ENCODE data around the gene NCR1. TPM values are rescaled to one million over a fixed set of nuclear protein-coding genes. Genes with fewer than 3 reads are reported as not detected.

NCR1 gene
- total and polyA plus RNA-seq, 2 donors (not counting 1 experiment from before 2014, with no cell fraction given) = 2.4 TPM; not detected in 1

DNA sequence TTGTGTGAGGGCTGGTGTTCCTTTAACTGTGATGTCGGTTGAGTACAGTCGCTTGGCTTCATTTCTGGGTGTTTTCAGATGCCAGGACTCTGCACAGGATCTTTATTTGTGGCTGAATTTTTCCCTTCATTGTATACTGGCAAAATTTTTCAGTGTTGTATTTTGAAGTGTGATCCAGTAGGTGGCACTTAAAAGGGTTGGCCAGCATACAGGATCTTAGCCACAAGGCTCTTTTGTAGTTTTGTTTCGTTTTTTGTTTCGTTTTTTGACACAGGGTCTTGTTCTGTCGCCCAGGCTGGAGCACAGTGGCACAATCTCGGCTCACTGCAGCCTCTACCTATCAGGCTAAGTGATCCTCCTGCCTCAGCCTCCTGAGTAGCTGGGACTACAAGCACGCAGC lies 23.2 kb upstream of the NCR1 start:
- Histone ChIP-seq H3K4me2 (replicated peaks; ENCODE audit: low read depth, low read length, poor library complexity, severe bottlenecking) (peak overlapping the region; percentile 24), H3K27ac (ENCODE audit: low read length in 2 of 2) (no peak overlapping the region), H2AFZ (ENCODE audit: insufficient read depth, low read depth, low read length, poor library complexity, severe bottlenecking) (peak overlapping the region; percentile 40), H3K36me3 (replicated peaks in 1 of 2; ENCODE audit: control extremely low read depth in 1 of 2, control insufficient read depth in 1 of 2, extremely low read depth in 1 of 2, insufficient read depth in 2 of 2, low read length in 1 of 2) (no peaks in the 10 kb centered on the region), H3K79me2 (ENCODE audit: control insufficient read depth, insufficient read depth, low read length) (no peaks in the 10 kb centered on the region), H3K9me3 (ENCODE audit: control extremely low read depth in 1 of 3, control insufficient read depth in 2 of 3, insufficient read depth in 1 of 3, low read length in 2 of 3) (peaks cover 0 to 12% (median 0%) of the 10 kb centered on the region in 3 donors), H3K27me3 (replicated peaks in 1 of 4; ENCODE audit: control extremely low read depth in 1 of 4, control insufficient read depth in 3 of 4, insufficient read depth in 4 of 4, low read length in 3 of 4) (peaks cover 0 to 23% (median 6%) of the 10 kb centered on the region in 4 experiments), H4K20me1 (ENCODE audit: control insufficient read depth, insufficient read depth, low read length, poor library complexity, severe bottlenecking) (no peaks in the 10 kb centered on the region), H3K4me3 (ENCODE audit: control extremely low read depth in 1 of 5, extremely low read depth in 1 of 5, insufficient read depth in 1 of 5, low read depth in 2 of 5, low read length in 4 of 5) (no peak overlapping the region), H3K4me1 (ENCODE audit: control insufficient read depth in 2 of 2, insufficient read depth in 2 of 2, low read length in 2 of 2) (peaks cover 0 to 3% of the 10 kb centered on the region in 2 donors), H3K9ac (ENCODE audit: low read length) (no peak overlapping the region)
- Mint-ChIP-seq H3K4me1 (no peaks in the 10 kb centered on the region), H3K27me3 (peaks cover 30% of the 10 kb centered on the region), H3K9me3 (ENCODE audit: insufficient read depth) (no peaks in the 10 kb centered on the region), H3K4me3 (no peak overlapping the region), H3K27ac (no peak overlapping the region)
- no peak for ATAC-seq (ENCODE audit: low read depth)
- POLR2A ChIA-PET = no interaction called here
- 31% methylated on average over 6 of the region's 7 CpGs for WGBS (ENCODE audit: insufficient coverage)
- TF ChIP-seq, protein P1, sequence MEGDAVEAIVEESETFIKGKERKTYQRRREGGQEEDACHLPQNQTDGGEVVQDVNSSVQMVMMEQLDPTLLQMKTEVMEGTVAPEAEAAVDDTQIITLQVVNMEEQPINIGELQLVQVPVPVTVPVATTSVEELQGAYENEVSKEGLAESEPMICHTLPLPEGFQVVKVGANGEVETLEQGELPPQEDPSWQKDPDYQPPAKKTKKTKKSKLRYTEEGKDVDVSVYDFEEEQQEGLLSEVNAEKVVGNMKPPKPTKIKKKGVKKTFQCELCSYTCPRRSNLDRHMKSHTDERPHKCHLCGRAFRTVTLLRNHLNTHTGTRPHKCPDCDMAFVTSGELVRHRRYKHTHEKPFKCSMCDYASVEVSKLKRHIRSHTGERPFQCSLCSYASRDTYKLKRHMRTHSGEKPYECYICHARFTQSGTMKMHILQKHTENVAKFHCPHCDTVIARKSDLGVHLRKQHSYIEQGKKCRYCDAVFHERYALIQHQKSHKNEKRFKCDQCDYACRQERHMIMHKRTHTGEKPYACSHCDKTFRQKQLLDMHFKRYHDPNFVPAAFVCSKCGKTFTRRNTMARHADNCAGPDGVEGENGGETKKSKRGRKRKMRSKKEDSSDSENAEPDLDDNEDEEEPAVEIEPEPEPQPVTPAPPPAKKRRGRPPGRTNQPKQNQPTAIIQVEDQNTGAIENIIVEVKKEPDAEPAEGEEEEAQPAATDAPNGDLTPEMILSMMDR (IDR thresholded peaks at IDR 0.05) = no peak
- no peak for TF ChIP-seq EZH2 (IDR thresholded peaks at IDR 0.05; ENCODE audit: borderline replicate concordance, insufficient read depth, low read depth, low read length, poor library complexity, severe bottlenecking)
- intact Hi-C loops (cut with micrococcal nuclease) = no loop called here
- CTCF ChIA-PET = no interaction called here
- peak; percentile 13 for DNase-seq

- ATAC-seq (ENCODE audit: low read depth) (no peak), DNase-seq (no peak)
- Histone ChIP-seq H3K9ac (ENCODE audit: low read length) (no peak overlapping the region), H3K27me3 (replicated peaks in 1 of 4; ENCODE audit: control extremely low read depth in 1 of 4, control insufficient read depth in 3 of 4, insufficient read depth in 4 of 4, low read length in 3 of 4) (peaks cover 0 to 23% (median 6%) of the 10 kb centered on the region in 4 experiments), H3K79me2 (ENCODE audit: control insufficient read depth, insufficient read depth, low read length) (no peaks in the 10 kb centered on the region), H3K27ac (ENCODE audit: low read length in 2 of 2) (no peak overlapping the region), H3K4me2 (replicated peaks; ENCODE audit: low read depth, low read length, poor library complexity, severe bottlenecking) (peak overlapping the region; percentile 24), H3K36me3 (replicated peaks in 1 of 2; ENCODE audit: control extremely low read depth in 1 of 2, control insufficient read depth in 1 of 2, extremely low read depth in 1 of 2, insufficient read depth in 2 of 2, low read length in 1 of 2) (no peaks in the 10 kb centered on the region), H3K4me1 (ENCODE audit: control insufficient read depth in 2 of 2, insufficient read depth in 2 of 2, low read length in 2 of 2) (peaks cover 0 to 3% of the 10 kb centered on the region in 2 donors), H2AFZ (ENCODE audit: insufficient read depth, low read depth, low read length, poor library complexity, severe bottlenecking) (peak overlapping the region; percentile 40), H4K20me1 (ENCODE audit: control insufficient read depth, insufficient read depth, low read length, poor library complexity, severe bottlenecking) (no peaks in the 10 kb centered on the region), H3K4me3 (ENCODE audit: control extremely low read depth in 1 of 5, extremely low read depth in 1 of 5, insufficient read depth in 1 of 5, low read depth in 2 of 5, low read length in 4 of 5) (no peak overlapping the region), H3K9me3 (ENCODE audit: control extremely low read depth in 1 of 3, control insufficient read depth in 2 of 3, insufficient read depth in 1 of 3, low read length in 2 of 3) (peaks cover 0 to 12% (median 0%) of the 10 kb centered on the region in 3 donors)
- intact Hi-C loops (cut with micrococcal nuclease) = no loop called here
- ChIA-PET POLR2A (no interaction called here), CTCF (no interaction called here)
- Mint-ChIP-seq H3K9me3 (ENCODE audit: insufficient read depth) (no peaks in the 10 kb centered on the region), H3K27ac (no peak overlapping the region), H3K27me3 (peaks cover 27% of the 10 kb centered on the region), H3K4me3 (no peak overlapping the region), H3K4me1 (no peaks in the 10 kb centered on the region)
- TF ChIP-seq, protein P1 (IDR thresholded peaks at IDR 0.05) = no peak
- no peak for TF ChIP-seq EZH2 (IDR thresholded peaks at IDR 0.05; ENCODE audit: borderline replicate concordance, insufficient read depth, low read depth, low read length, poor library complexity, severe bottlenecking)
- WGBS (ENCODE audit: insufficient coverage) = 81% methylated on average over 8 of the region's 9 CpGs
Observed at GRCh38 chr19:54883228-54883627, 22.7 kb upstream of the NCR1 start.

All from B cell (primary cell).